CD14-positive monocyte (primary cell): ENCODE results near the gene GPC5. TPM values are rescaled to one million over a fixed set of nuclear protein-coding genes. Genes with fewer than 3 reads are reported as not detected.

Experiments used
- DNase-seq, 3 donors: peaks; one replicate each; pipeline ENCODE4 v3.0.0-alpha.2; 2011 to 2022
- H2AFZ ChIP-seq: 2 replicates; pipeline ENCODE4 v1.6.0; 2012; ENCODE audit warnings: mild to moderate bottlenecking, low read depth, low read length, inconsistent platforms; ENCODE audit not compliant: insufficient read depth, poor library complexity, severe bottlenecking
- H3K27ac ChIP-seq, 2 donors: 1 replicate in 1 of 2; 2 replicates in 1 of 2; pipeline ENCODE4 v1.5.1; 2012 to 2013; ENCODE audit warnings: low read length in 2 of 2, control low read depth in 1 of 2, inconsistent platforms in 1 of 2, low read depth in 1 of 2, mild to moderate bottlenecking in 1 of 2
- H3K27me3 ChIP-seq, 2 donors: one replicate each; pipeline versions ENCODE4 v1.6.0 to v1.6.1; 2011 to 2013; ENCODE audit warnings: low read length in 2 of 2; ENCODE audit not compliant: control insufficient read depth in 2 of 2, insufficient read depth in 2 of 2
- H3K36me3 ChIP-seq, 2 donors: replicated peaks in 1 of 2; 1 replicate in 1 of 2; 2 replicates in 1 of 2; pipeline versions ENCODE4 v1.5.1 to v1.6.1; 2012 to 2013; ENCODE audit warnings: low read length in 2 of 2, control low read depth in 1 of 2, inconsistent platforms in 1 of 2, mild to moderate bottlenecking in 1 of 2; ENCODE audit not compliant: insufficient read depth in 2 of 2, control insufficient read depth in 1 of 2
- H3K4me1 ChIP-seq, 2 donors: 1 replicate in 1 of 2; 2 replicates in 1 of 2; pipeline versions ENCODE4 v1.5.1 to v1.6.1; 2012 to 2013; ENCODE audit warnings: low read length in 2 of 2, control low read depth in 1 of 2, inconsistent platforms in 1 of 2, mild to moderate bottlenecking in 1 of 2, moderate library complexity in 1 of 2; ENCODE audit not compliant: insufficient read depth in 2 of 2, control insufficient read depth in 1 of 2
- H3K4me2 ChIP-seq: replicated peaks from 2 replicates; pipeline ENCODE3; 2012; ENCODE audit warnings: low read length, moderate library complexity, mild to moderate bottlenecking; ENCODE audit not compliant: poor library complexity, severe bottlenecking; ENCODE audit errors: extremely low read depth
- H3K4me3 ChIP-seq, 3 experiments: fragments of 200-600 bp in 1 of 3; sonication (generic) in 1 of 3; replicated peaks in 1 of 3; 1 replicate in 2 of 3; 2 replicates in 1 of 3; pipeline ENCODE4 v1.5.1; 2011 to 2013; ENCODE audit warnings: low read length in 3 of 3, mild to moderate bottlenecking in 3 of 3, control low read depth in 2 of 3, low read depth in 2 of 3, inconsistent platforms in 1 of 3, moderate library complexity in 1 of 3
- H3K79me2 ChIP-seq: 2 replicates; pipeline ENCODE4 v1.6.0; 2012; ENCODE audit warnings: mild to moderate bottlenecking, control low read depth, inconsistent platforms, low read length, moderate library complexity; ENCODE audit not compliant: insufficient read depth
- H3K9ac ChIP-seq: 2 replicates; pipeline ENCODE4 v1.6.0; 2017; ENCODE audit warnings: low read length, mild to moderate bottlenecking; ENCODE audit not compliant: insufficient read depth, poor library complexity, severe bottlenecking
- H3K9me3 ChIP-seq, 2 donors: replicated peaks in 1 of 2; 1 replicate in 1 of 2; 2 replicates in 1 of 2; pipeline versions ENCODE4 v1.5.1 to v1.6.1; 2012 to 2013; ENCODE audit warnings: low read length in 2 of 2, control low read depth in 1 of 2; ENCODE audit not compliant: control insufficient read depth in 1 of 2, insufficient read depth in 1 of 2
- H4K20me1 ChIP-seq: 2 replicates; pipeline ENCODE4 v1.6.0; 2012; ENCODE audit warnings: mild to moderate bottlenecking, low read length, control low read depth, moderate library complexity; ENCODE audit not compliant: insufficient read depth
- H3K27ac Mint-ChIP-seq, 7 donors: one replicate each; pipeline ENCODE4 v1.8.0; 2020; ENCODE audit warnings: mild to moderate bottlenecking in 7 of 7, mixed read lengths in 7 of 7, moderate library complexity in 6 of 7, inconsistent platforms in 2 of 7
- H3K27me3 Mint-ChIP-seq, 3 donors: one replicate each; pipeline ENCODE4 v1.8.0; 2021 to 2022; ENCODE audit warnings: low read depth in 3 of 3, mild to moderate bottlenecking in 3 of 3, mixed read lengths in 3 of 3, moderate library complexity in 3 of 3, inconsistent platforms in 1 of 3
- H3K36me3 Mint-ChIP-seq, 2 donors: one replicate each; pipeline ENCODE4 v1.8.0; 2020; ENCODE audit warnings: mixed read lengths in 2 of 2, inconsistent platforms in 1 of 2, mild to moderate bottlenecking in 1 of 2
- H3K4me1 Mint-ChIP-seq: one replicate; pipeline ENCODE4 v1.8.0; 2020; ENCODE audit warnings: mild to moderate bottlenecking, mixed read lengths
- H3K4me3 Mint-ChIP-seq, 2 donors: one replicate each; pipeline ENCODE4 v1.8.0; 2020; ENCODE audit warnings: mild to moderate bottlenecking in 2 of 2, mixed read lengths in 2 of 2, moderate library complexity in 1 of 2
- H3K9me3 Mint-ChIP-seq, 7 donors: one replicate each; pipeline ENCODE4 v1.8.0; 2020 to 2022; ENCODE audit warnings: mixed read lengths in 7 of 7, mild to moderate bottlenecking in 6 of 7, moderate library complexity in 6 of 7, inconsistent platforms in 2 of 7
- WGBS: methylation state at CpG from one replicate; pipeline ENCODE4 v1.1.5; 2013; ENCODE audit warnings: missing lambda C conversion rate; ENCODE audit not compliant: insufficient coverage; 5-methylcytosine and 5-hydroxymethylcytosine counted together
- intact Hi-C, 2 donors: fragments of 100-400 bp; cut with micrococcal nuclease; formaldehyde crosslinking; loops; one replicate each; pipeline versions ENCODE4 v1.15.0 to v1.15.1; 2023
- polyA plus RNA-seq, 3 donors: library from polyadenylated mRNA; depleted of rRNA in 1 of 3; unstranded in 2 of 3; stranded (reverse) in 1 of 3; fragments of 300-500 nt in 2 of 3; fragments of >200 nt in 1 of 3; fragmentation: Illumina TruSeq in 2 of 3; gene quantifications; 1 replicate in 2 of 3; 2 replicates in 1 of 3; pipeline ENCODE4 v1.2.3, GENCODE V29; 2012 to 2021
- TF ChIP-seq, protein P1 (sequence below): fragments of 200-600 bp; IDR thresholded peaks from one replicate; pipeline ENCODE4 v1.8.0; 2022; ENCODE audit warnings: antibody characterized with exemption, mild to moderate bottlenecking

GPC5 gene
- polyA plus RNA-seq, 3 donors: not detected

- no peak for DNase-seq
- H3K36me3 ChIP-seq: no peaks in the 10 kb centered on the region
- H3K4me2 ChIP-seq: no peak overlapping the region
- Mint-ChIP-seq H3K4me1 (no peaks in the 10 kb centered on the region), H3K27ac (no peak overlapping the region), H3K36me3 (no peaks in the 10 kb centered on the region), H3K4me3 (no peak overlapping the region), H3K27me3 (no peaks in the 10 kb centered on the region), H3K9me3 (peaks cover 0 to 3% (median 0%) of the 10 kb centered on the region in 7 donors)
- H3K27ac ChIP-seq: no peak overlapping the region
- no peak overlapping the region for H2AFZ ChIP-seq
- H3K9ac ChIP-seq: no peak overlapping the region
- no peaks in the 10 kb centered on the region for H3K27me3 ChIP-seq
- H3K9me3 ChIP-seq: peaks cover 0 to 2% of the 10 kb centered on the region in 2 donors
- no peaks in the 10 kb centered on the region for H3K4me1 ChIP-seq
- intact Hi-C loops: no loop called here
- TF ChIP-seq, protein P1, sequence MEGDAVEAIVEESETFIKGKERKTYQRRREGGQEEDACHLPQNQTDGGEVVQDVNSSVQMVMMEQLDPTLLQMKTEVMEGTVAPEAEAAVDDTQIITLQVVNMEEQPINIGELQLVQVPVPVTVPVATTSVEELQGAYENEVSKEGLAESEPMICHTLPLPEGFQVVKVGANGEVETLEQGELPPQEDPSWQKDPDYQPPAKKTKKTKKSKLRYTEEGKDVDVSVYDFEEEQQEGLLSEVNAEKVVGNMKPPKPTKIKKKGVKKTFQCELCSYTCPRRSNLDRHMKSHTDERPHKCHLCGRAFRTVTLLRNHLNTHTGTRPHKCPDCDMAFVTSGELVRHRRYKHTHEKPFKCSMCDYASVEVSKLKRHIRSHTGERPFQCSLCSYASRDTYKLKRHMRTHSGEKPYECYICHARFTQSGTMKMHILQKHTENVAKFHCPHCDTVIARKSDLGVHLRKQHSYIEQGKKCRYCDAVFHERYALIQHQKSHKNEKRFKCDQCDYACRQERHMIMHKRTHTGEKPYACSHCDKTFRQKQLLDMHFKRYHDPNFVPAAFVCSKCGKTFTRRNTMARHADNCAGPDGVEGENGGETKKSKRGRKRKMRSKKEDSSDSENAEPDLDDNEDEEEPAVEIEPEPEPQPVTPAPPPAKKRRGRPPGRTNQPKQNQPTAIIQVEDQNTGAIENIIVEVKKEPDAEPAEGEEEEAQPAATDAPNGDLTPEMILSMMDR: no peak
- H4K20me1 ChIP-seq: no peaks in the 10 kb centered on the region
- no peak overlapping the region for H3K4me3 ChIP-seq
- no peaks in the 10 kb centered on the region for H3K79me2 ChIP-seq
Measured at GRCh38 chr13:91902291-91902690, 503.9 kb downstream of the GPC5 start.

GRCh38 chr13:91904005-91904404 lies 505.6 kb downstream of the GPC5 start:
- no peak overlapping the region for H3K4me2 ChIP-seq
- H4K20me1 ChIP-seq: no peaks in the 10 kb centered on the region

More at GRCh38 chr13:91904005-91904404, 505.6 kb downstream of the GPC5 start:
- Histone ChIP-seq H3K27me3 (no peaks in the 10 kb centered on the region), H3K9me3 (peaks cover 0 to 2% of the 10 kb centered on the region in 2 donors), H3K9ac (no peak overlapping the region), H3K4me1 (no peaks in the 10 kb centered on the region), H3K4me3 (no peak overlapping the region), H3K27ac (no peak overlapping the region), H2AFZ (no peak overlapping the region), H3K36me3 (no peaks in the 10 kb centered on the region), H3K79me2 (no peaks in the 10 kb centered on the region)
- no CpG with 5 or more reads among the region's 1 CpG for WGBS
- Mint-ChIP-seq H3K4me3 (no peak overlapping the region), H3K4me1 (no peaks in the 10 kb centered on the region), H3K27ac (no peak overlapping the region), H3K27me3 (no peaks in the 10 kb centered on the region), H3K9me3 (peaks cover 0 to 3% (median 0%) of the 10 kb centered on the region in 7 donors), H3K36me3 (no peaks in the 10 kb centered on the region)
- intact Hi-C loops: no loop called here
- no peak for DNase-seq
- TF ChIP-seq, protein P1: no peak
